Measurements from ENCODE around the gene KRTAP4-16. TPM values are rescaled to one million over a fixed set of nuclear protein-coding genes. Genes with fewer than 3 reads are reported as not detected.

The KRTAP4-16 gene
- not detected in 5 replicates for total RNA-seq (2022; extraction: Qiagen RNA extraction)

DNA sequence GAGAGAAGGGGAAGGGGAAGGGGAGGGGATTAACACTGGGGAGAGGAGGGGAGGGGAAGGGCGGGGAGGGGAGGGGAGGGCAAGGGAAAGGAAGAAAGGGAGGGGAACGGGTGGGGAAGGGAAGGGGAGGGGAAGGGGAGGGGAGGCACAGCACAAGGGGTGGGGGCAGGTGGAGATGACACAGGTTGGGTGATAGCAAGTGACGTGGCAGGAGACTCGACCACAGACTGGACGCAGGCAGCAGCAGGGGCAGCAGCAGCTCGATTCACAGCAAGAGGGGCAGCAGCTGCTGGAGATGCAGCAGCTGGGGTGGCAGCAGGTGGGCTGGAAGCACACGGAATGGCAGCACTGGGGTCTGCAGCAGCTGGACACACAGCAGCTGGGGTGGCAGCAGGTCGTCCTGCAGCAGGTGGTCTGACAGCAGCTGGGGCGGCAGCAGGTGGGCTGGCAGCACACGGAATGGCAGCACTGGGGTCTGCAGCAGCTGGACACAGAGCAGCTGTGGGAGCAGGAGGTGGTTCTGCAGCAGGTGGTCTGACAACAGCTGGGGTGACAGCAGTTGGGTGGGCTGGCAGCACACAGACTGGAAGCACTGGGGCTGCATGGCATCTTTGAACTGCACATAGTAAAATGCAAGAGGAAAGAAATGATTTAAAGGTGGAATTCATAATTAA lies at the start of gene KRTAP4-16:
Gene KRTAP4-16, minus strand, starts transcription at position 624 of the 674 bp plus-strand sequence. Its CDS starts 0 bp downstream, at position 624.

DNA sequence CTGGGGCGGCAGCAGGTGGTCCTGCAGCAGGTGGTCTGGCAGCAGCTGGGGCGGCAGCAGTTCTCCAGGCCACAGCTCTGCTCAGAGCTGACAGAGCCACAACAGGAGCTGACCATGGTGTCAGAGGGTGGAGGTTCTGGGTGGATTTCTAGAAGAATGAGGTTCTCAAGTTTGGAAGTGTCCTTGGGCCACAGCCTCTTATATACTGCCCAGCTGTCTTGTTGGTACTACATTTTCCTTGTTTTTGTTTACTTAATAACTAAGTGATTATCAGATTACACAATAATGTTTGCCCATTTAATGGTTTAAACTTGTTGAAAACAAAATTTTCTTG lies 47.6 kb upstream of the KRTAP4-16 start, which contains the start of gene KRTAP4-5:
Gene KRTAP4-5, minus strand, starts transcription at position 174 of the 334 bp plus-strand sequence. Its CDS starts 58 bp downstream, at position 116.

DNA sequence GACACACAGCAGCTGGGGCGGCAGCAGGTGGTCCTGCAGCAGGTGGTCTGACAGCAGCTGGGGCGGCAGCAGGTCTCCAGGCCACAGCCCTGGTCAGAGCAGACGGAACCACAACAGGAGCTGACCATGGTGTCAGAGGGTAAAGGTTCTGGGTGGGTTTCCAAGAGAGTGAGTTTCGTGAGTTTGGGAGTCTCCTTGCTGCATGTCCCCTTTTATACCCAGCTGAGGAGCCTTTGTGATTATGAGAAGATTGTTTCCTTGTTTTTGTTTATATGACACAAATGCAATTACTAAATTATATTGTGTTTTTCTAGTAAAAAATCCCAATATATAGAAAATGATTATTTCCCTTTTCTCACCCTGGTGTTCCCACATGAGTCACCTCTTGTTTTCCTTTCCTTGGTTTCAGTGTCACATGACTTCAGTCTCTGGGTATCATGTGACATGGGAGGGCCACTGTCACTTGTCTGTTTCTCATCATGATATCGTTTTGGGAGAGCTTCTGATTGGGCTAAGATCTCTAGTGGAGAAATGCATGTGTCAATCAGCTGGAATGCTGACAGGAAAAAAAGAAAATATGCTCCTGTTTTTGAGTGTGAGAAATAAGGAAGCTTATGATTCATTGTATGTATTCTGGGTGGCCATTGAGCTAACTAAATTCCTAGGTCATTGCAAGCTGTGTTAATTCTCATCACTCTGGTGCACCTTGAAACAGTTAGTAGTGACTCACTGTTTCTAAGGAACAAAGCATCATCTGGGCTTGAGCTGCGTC lies 38.5 kb upstream of the KRTAP4-16 start, which contains the start of gene KRTAP4-6:
Gene KRTAP4-6, minus strand, starts transcription at position 185 of the 772 bp plus-strand sequence. Its CDS starts 57 bp downstream, at position 128.

DNA sequence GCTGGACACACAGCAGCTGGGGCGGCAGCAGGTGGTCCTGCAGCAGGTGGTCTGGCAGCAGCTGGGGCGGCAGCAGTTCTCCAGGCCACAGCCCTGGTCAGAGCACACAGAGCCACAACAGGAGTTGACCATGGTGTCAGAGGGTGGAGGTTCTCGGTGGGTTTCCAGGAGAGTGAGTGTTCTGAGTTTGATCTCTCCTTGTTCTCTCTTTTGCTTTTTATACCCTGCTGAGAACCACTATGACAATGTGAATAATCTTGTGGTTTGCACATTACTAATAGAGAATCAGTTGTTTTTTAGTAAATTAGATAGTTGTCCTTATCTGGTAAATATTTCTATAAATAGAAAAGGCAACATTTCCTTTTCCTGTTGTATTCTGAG lies 22.0 kb upstream of the KRTAP4-16 start, which contains the start of gene KRTAP4-12:
Gene KRTAP4-12, minus strand, starts transcription at position 192 of the 381 bp plus-strand sequence. Its CDS starts 60 bp downstream, at position 132.

DNA sequence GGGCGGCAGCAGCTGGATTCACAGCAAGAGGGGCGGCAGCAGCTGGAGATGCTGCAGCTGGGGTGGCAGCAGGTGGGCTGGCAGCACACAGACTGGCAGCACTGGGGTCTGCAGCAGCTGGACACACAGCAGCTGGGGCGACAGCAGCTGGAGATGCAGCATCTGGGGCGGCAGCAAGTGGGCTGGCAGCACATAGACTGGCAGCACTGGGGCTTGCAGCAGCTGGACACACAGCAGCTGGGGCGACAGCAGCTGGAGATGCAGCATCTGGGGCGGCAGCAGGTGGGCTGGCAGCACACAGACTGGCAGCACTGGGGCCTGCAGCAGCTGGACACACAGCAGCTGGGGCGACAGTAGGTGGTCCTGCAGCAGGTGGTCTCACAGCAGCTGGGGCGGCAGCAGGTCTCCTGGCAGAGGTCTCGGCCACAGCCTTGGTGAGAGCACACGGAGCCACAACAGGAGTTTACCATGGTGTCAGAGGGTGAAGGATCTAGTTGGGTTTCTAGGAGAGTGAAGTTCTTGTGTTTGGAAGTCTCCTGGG lies 15.9 kb upstream of the KRTAP4-16 start, which contains the start of gene KRTAP4-11:
Gene KRTAP4-11, minus strand, starts transcription at position 528 of the 541 bp plus-strand sequence. Its CDS starts 58 bp downstream, at position 470.

DNA sequence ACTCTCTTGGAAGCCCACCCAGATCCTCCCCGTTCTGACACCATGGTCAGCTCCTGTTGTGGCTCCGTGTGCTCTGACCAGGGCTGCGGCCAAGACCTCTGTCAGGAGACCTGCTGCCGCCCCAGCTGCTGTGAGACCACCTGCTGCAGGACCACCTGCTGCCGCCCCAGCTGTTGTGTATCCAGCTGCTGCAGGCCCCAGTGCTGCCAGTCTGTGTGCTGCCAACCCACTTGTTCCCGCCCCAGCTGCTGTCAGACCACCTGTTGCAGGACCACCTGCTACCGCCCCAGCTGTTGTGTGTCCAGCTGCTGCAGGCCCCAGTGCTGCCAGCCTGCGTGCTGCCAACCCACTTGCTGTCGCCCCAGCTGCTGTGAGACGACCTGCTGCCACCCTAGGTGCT lies 3.3 kb upstream of the KRTAP4-16 start, which contains the start of gene KRTAP4-9:
Gene KRTAP4-9, plus strand, starts transcription at position 43 of the 400 bp plus-strand sequence. Its CDS starts 0 bp downstream, at position 43.

DNA sequence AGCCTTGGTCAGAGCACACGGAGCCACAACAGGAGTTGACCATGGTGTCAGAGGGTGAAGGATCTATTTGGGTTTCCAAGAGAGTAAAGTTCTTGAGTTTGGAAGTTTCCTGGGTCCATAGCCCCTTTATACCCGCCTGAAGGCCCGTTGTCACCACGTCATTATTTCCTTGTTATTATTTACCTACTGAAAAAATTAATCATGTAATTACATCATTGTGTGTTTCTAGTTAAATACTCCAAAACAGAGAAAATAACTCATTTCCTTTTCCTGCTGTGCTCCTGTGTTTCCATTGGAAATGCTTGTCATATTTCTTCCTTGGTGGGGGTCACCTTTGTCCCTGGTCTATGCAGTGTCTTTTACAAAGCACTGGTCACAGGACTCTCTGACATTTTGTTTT lies 4.0 kb downstream of the KRTAP4-16 start, which contains the start of gene KRTAP4-8:
Gene KRTAP4-8, minus strand, starts transcription at position 101 of the 400 bp plus-strand sequence. Its CDS starts 58 bp downstream, at position 43.

DNA sequence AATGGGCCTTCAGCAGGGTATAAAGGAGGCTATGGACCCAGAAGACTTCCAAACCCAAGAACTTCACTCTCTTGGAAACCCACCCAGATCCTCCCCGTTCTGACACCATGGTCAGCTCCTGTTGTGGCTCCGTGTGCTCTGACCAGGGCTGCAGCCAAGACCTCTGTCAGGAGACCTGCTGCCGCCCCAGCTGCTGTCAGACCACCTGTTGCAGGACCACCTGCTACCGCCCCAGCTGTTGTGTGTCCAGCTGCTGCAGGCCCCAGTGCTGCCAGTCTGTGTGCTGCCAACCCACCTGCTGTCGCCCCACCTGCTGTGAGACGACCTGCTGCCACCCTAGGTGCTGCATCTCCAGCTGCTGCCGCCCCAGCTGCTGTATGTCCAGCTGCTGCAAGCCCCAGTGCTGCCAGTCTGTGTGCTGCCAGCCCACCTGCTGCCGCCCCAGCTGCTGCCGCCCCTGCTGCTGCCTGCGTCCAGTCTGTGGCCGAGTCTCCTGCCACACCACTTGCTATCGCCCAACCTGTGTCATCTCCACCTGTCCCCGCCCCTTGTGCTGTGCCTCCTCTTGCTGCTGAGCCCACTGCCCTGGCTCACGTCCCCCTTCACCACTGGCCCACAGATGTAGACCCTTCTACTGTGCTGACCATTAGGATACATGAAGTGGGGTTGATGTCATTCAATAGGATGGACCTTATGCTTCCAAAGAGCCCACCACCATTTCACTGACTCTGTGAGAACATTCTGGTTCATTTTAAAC lies 17.7 kb downstream of the KRTAP4-16 start, which contains the start of gene KRTAP4-7:
Gene KRTAP4-7, plus strand, starts transcription at position 51 of the 757 bp plus-strand sequence. Its CDS starts 57 bp downstream, at position 108.

DNA sequence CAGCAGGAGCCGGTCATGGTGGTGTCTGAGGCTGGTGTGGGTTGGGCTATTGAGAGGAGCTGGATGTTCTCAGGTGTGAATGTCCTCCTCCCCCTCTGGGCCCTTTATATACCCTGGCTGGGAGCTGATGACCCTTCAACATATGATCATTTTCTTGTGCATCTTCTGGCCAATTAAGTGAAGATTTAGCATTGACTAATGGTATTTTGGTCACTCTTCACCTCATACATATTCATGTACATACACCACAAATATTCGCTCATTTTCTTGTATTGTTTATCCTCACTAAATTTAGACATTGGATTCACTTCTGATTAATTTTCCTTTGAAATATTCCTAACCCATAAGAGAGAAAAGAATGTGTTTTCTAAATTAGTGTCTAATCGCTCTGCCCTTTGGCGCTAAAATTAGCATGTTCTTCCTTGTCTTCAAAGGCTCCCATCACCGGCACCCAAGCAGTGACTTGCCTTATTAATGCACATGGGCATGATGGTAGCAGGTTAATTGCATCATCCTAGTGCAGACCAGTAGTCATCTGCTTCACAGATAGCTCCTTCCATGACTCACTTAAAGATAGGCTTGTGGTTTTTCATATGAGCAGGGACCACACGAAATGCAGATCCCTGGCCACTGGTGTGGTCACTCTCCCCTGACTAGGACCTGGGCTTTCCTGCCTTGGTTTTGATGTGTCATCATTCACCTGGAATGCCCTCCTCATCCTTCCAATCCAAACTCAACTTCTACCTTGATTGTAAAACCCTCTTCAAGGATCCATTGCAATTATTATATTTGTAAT lies 36.0 kb downstream of the KRTAP4-16 start, which contains the start of gene KRTAP2-4:
Gene KRTAP2-4, minus strand, starts transcription at position 51 of the 796 bp plus-strand sequence. Its CDS starts 34 bp downstream, at position 17.

DNA sequence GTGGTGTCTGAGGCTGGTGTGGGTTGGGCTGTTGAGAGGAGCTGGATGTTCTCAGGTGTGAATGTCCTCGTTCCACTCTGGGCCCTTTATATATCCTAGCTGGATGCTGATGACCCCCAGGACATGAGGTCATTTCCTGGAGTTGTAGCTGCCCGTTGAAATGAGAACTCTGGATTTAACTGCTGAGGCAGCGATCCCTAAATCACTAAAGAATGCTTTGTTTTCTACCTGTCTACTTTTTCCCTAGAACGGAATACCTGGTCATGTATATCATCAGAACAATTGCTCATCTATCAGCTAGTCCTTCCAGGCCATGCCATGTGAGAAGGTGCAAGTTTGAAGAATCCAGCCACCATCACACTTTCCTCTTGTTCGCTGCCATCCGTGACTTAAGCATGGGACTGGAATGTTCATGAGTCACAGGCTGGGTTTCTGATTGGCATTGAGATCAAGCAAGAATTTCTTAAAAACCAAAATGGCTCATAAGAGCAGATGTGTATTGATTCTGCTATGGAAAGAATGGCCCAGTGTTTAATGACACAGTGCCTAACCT lies 41.9 kb downstream of the KRTAP4-16 start, which contains the start of gene KRTAP2-3:
Gene KRTAP2-3, minus strand, starts transcription at position 63 of the 553 bp plus-strand sequence. CDS start 64 bp downstream, outside the sequence.

DNA sequence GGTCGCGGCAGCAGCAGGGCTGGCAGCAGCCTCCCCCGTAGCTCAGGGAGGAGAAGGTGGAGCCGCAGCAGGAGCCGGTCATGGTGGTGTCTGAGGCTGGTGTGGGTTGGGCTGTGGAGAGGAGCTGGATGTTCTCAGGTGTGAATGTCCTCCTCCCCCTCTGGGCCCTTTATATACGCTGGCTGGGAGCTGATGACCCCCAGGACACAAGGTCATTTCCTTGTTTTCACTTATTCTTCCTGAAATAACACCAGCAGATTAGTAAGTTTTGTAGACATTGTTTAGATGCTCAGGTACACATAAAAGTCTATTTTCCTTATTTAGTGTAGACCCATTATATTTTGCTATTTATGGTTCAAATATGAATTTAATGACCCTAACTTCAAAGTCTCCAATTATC lies 46.9 kb downstream of the KRTAP4-16 start, which contains the start of gene KRTAP2-2:
Gene KRTAP2-2, minus strand, starts transcription at position 101 of the 400 bp plus-strand sequence. Its CDS starts 19 bp downstream, at position 82.

Other genes with a start within 250 kb of the KRTAP4-16 start
- gene KRT12, start 235.0 kb downstream of the KRTAP4-16 start, total RNA-seq (2022; extraction: Qiagen RNA extraction), result not detected in 5 replicates
- 0.18 to 0.28 TPM (median 0.26 TPM) in 5 replicates for gene KRT20, start 217.0 kb downstream of the KRTAP4-16 start, total RNA-seq (2022; extraction: Qiagen RNA extraction)
- 0.08 to 0.14 TPM (median 0.10 TPM) in 3 of 5 replicates, not detected in the others for gene KRT23, start 164.6 kb downstream of the KRTAP4-16 start, total RNA-seq (2022; extraction: Qiagen RNA extraction)
- gene KRT39, start 135.3 kb downstream of the KRTAP4-16 start, total RNA-seq (2022; extraction: Qiagen RNA extraction), result not detected in 5 replicates
- not detected in 5 replicates for gene KRT40, start 117.9 kb downstream of the KRTAP4-16 start, total RNA-seq (2022; extraction: Qiagen RNA extraction)
- gene KRTAP3-3, start 108.0 kb downstream of the KRTAP4-16 start, total RNA-seq (2022; extraction: Qiagen RNA extraction), result not detected in 5 replicates
- gene KRTAP3-2, start 102.3 kb downstream of the KRTAP4-16 start, total RNA-seq (2022; extraction: Qiagen RNA extraction), result 0.20 to 0.42 TPM (median 0.34 TPM) in 5 replicates
- gene KRTAP3-1, start 93.1 kb downstream of the KRTAP4-16 start, total RNA-seq (2022; extraction: Qiagen RNA extraction), result 0.18 TPM in 1 of 5 replicates, not detected in the others
- not detected in 5 replicates for gene KRTAP1-5, start 75.0 kb downstream of the KRTAP4-16 start, total RNA-seq (2022; extraction: Qiagen RNA extraction)
- not detected in 5 replicates for gene KRTAP1-4, start 72.0 kb downstream of the KRTAP4-16 start, total RNA-seq (2022; extraction: Qiagen RNA extraction)
- gene KRTAP1-3, start 67.3 kb downstream of the KRTAP4-16 start, total RNA-seq (2022; extraction: Qiagen RNA extraction), result not detected in 5 replicates
- not detected in 5 replicates for gene KRTAP1-1, start 60.8 kb downstream of the KRTAP4-16 start, total RNA-seq (2022; extraction: Qiagen RNA extraction)
- not detected in 5 replicates for gene KRTAP2-1, start 54.9 kb downstream of the KRTAP4-16 start, total RNA-seq (2022; extraction: Qiagen RNA extraction)
- gene KRTAP2-2, start 47.0 kb downstream of the KRTAP4-16 start, total RNA-seq (2022; extraction: Qiagen RNA extraction), result not detected in 5 replicates
- gene KRTAP2-3, start 42.1 kb downstream of the KRTAP4-16 start, total RNA-seq (2022; extraction: Qiagen RNA extraction), result 0.11 to 0.18 TPM (median 0.17 TPM) in 3 of 5 replicates, not detected in the others
- not detected in 5 replicates for gene KRTAP2-4, start 36.3 kb downstream of the KRTAP4-16 start, total RNA-seq (2022; extraction: Qiagen RNA extraction)
- not detected in 5 replicates for gene KRTAP4-7, start 18.1 kb downstream of the KRTAP4-16 start, total RNA-seq (2022; extraction: Qiagen RNA extraction)
- 0.10 TPM in 1 of 5 replicates, not detected in the others for gene KRTAP4-8, start 4.1 kb downstream of the KRTAP4-16 start, total RNA-seq (2022; extraction: Qiagen RNA extraction)
- gene KRTAP4-9, start 3.2 kb upstream of the KRTAP4-16 start, total RNA-seq (2022; extraction: Qiagen RNA extraction), result not detected in 5 replicates
- not detected in 5 replicates for gene KRTAP4-11, start 16.2 kb upstream of the KRTAP4-16 start, total RNA-seq (2022; extraction: Qiagen RNA extraction)
- 0.07 TPM in 1 of 5 replicates, not detected in the others for gene KRTAP4-12, start 22.0 kb upstream of the KRTAP4-16 start, total RNA-seq (2022; extraction: Qiagen RNA extraction)
- gene KRTAP4-6, start 38.3 kb upstream of the KRTAP4-16 start, total RNA-seq (2022; extraction: Qiagen RNA extraction), result not detected in 5 replicates
- not detected in 5 replicates for gene KRTAP4-5, start 47.6 kb upstream of the KRTAP4-16 start, total RNA-seq (2022; extraction: Qiagen RNA extraction)
- gene KRTAP4-4, start 58.5 kb upstream of the KRTAP4-16 start, total RNA-seq (2022; extraction: Qiagen RNA extraction), result not detected in 5 replicates
- gene KRTAP4-3, start 66.0 kb upstream of the KRTAP4-16 start, total RNA-seq (2022; extraction: Qiagen RNA extraction), result not detected in 5 replicates
- not detected in 5 replicates for gene KRTAP4-2, start 76.0 kb upstream of the KRTAP4-16 start, total RNA-seq (2022; extraction: Qiagen RNA extraction)
- 0.09 to 0.40 TPM (median 0.24 TPM) in 4 of 5 replicates, not detected in the other for gene KRTAP4-1, start 82.7 kb upstream of the KRTAP4-16 start, total RNA-seq (2022; extraction: Qiagen RNA extraction)
- gene KRTAP9-1, start 87.7 kb upstream of the KRTAP4-16 start, total RNA-seq (2022; extraction: Qiagen RNA extraction), result not detected in 5 replicates
- gene KRTAP9-2, start 124.4 kb upstream of the KRTAP4-16 start, total RNA-seq (2022; extraction: Qiagen RNA extraction), result not detected in 5 replicates
- gene KRTAP9-3, start 130.2 kb upstream of the KRTAP4-16 start, total RNA-seq (2022; extraction: Qiagen RNA extraction), result not detected in 5 replicates
- gene KRTAP9-8, start 135.8 kb upstream of the KRTAP4-16 start, total RNA-seq (2022; extraction: Qiagen RNA extraction), result not detected in 5 replicates
- gene KRTAP9-4, start 147.5 kb upstream of the KRTAP4-16 start, total RNA-seq (2022; extraction: Qiagen RNA extraction), result not detected in 5 replicates
- not detected in 5 replicates for gene KRTAP9-9, start 153.2 kb upstream of the KRTAP4-16 start, total RNA-seq (2022; extraction: Qiagen RNA extraction)
- gene KRTAP9-6, start 163.2 kb upstream of the KRTAP4-16 start, total RNA-seq (2022; extraction: Qiagen RNA extraction), result not detected in 5 replicates
- gene KRTAP9-7, start 173.5 kb upstream of the KRTAP4-16 start, total RNA-seq (2022; extraction: Qiagen RNA extraction), result not detected in 5 replicates
- gene KRTAP29-1, start 200.6 kb upstream of the KRTAP4-16 start, total RNA-seq (2022; extraction: Qiagen RNA extraction), result not detected in 5 replicates
- not detected in 5 replicates for gene KRTAP16-1, start 207.1 kb upstream of the KRTAP4-16 start, total RNA-seq (2022; extraction: Qiagen RNA extraction)
- not detected in 5 replicates for gene KRTAP17-1, start 213.5 kb upstream of the KRTAP4-16 start, total RNA-seq (2022; extraction: Qiagen RNA extraction)
- gene KRT33A, start 248.6 kb upstream of the KRTAP4-16 start, total RNA-seq (2022; extraction: Qiagen RNA extraction), result not detected in 5 replicates

Data from A549 treated with CORT108297 at 1 μM for 4 hours (cell line).